GM12864 (cell line): Measurements from ENCODE around the gene MRGPRF.

Source experiments
- DNase-seq: peaks from one replicate; pipeline ENCODE4 v3.0.0-alpha.2; 2011; ENCODE audit warnings: low read depth
- H3K4me3 ChIP-seq: 2 replicates; pipeline ENCODE4 v1.5.1; 2011; ENCODE audit warnings: mild to moderate bottlenecking, low read depth, low read length, control low read depth
- CTCF ChIP-seq: IDR thresholded peaks from 2 replicates; pipeline ENCODE4 v1.5.1; 2011; ENCODE audit warnings: low read depth, mild to moderate bottlenecking, moderate library complexity, low read length, control low read depth, inconsistent platforms; ENCODE audit errors: missing control alignments

Gene MRGPRF

GRCh38 chr11:68966894-68967780, 45.9 kb downstream of the MRGPRF start:
- DNase-seq = no peak
- no peak for TF ChIP-seq CTCF
- no peak overlapping the region for H3K4me3 ChIP-seq

- no peak for DNase-seq
- TF ChIP-seq CTCF = no peak
- H3K4me3 ChIP-seq = no peak overlapping the region
These were observed 46.9 kb downstream of the MRGPRF start for GRCh38 chr11:68965901-68966853.

- no peak overlapping the region for H3K4me3 ChIP-seq
- no peak for TF ChIP-seq CTCF
- DNase-seq = no peak
These were observed 49.3 kb downstream of the MRGPRF start for GRCh38 chr11:68963779-68964178.

- H3K4me3 ChIP-seq = no peak overlapping the region
- TF ChIP-seq CTCF = no peak
- DNase-seq = no peak
These were observed 50.4 kb downstream of the MRGPRF start for GRCh38 chr11:68962527-68963250.

GRCh38 chr11:68961245-68961644, 51.8 kb downstream of the MRGPRF start:
- no peak overlapping the region for H3K4me3 ChIP-seq
- no peak for DNase-seq
- no peak for TF ChIP-seq CTCF

GRCh38 chr11:68960294-68961071, 52.6 kb downstream of the MRGPRF start:
- no peak for TF ChIP-seq CTCF
- H3K4me3 ChIP-seq = no peak overlapping the region
- no peak for DNase-seq
